Peyer's patch (tissue), 4 donors: Measurements from ENCODE around the gene RFX2. TPM values are rescaled to one million over a fixed set of nuclear protein-coding genes. Genes with fewer than 3 reads are reported as not detected.
A peak's percentile ranks its signal among the peaks of the same experiment; 100 is the strongest.
"Not testable (repeated sequence)": the region's sequence is repeated elsewhere in the genome, so short reads cannot be mapped to it uniquely, and the experiment has no call there.

Experiments used
- DNase-seq, 3 donors: peaks; one replicate each; pipeline ENCODE4 v3.0.0-alpha.2; 2017 to 2019
- H3K27ac ChIP-seq, 4 donors: fragments of 200-600 bp; sonication (generic); one replicate each; pipeline ENCODE4 v1.5.1; 2016 to 2019
- H3K27me3 ChIP-seq, 2 donors: fragments of 200-600 bp; sonication (generic); one replicate each; pipeline ENCODE4 v1.5.1; 2019
- H3K36me3 ChIP-seq, 3 donors: fragments of 200-600 bp; sonication (generic); one replicate each; pipeline ENCODE4 v1.5.1; 2016 to 2019
- H3K4me1 ChIP-seq, 4 donors: fragments of 200-600 bp; sonication (generic); one replicate each; pipeline ENCODE4 v1.5.1; 2016 to 2019
- H3K4me3 ChIP-seq, 4 donors: fragments of 200-600 bp; sonication (generic); 1 replicate in 3 of 4; 2 replicates in 1 of 4; pipeline ENCODE4 v1.5.1; 2016 to 2019; ENCODE audit warnings: mild to moderate bottlenecking in 1 of 4
- H3K9me3 ChIP-seq, 4 donors: fragments of 200-600 bp; sonication (generic); one replicate each; pipeline ENCODE4 v1.5.1; 2016 to 2019; ENCODE audit warnings: mild to moderate bottlenecking in 1 of 4
- POLR2A ChIP-seq, 2 donors: fragments of 450-650 bp; IDR thresholded peaks; one replicate each; pipeline ENCODE4 v1.5.1; 2017; ENCODE audit warnings: antibody characterized with exemption in 2 of 2, mild to moderate bottlenecking in 2 of 2, moderate library complexity in 2 of 2
- total RNA-seq, 4 donors: library from RNA; depleted of rRNA; stranded (reverse); fragments of >200 nt; gene quantifications; one replicate each; pipeline ENCODE4 v1.1.0, GENCODE V29; 2016
- TF ChIP-seq, protein P1 (sequence below), 6 experiments: fragments of 450-650 bp in 4 of 6; fragments of 200-600 bp in 2 of 6; sonication (generic) in 1 of 6; IDR thresholded peaks; one replicate each; pipeline ENCODE4 v1.5.1; 2017 to 2019; ENCODE audit warnings: antibody characterized with exemption in 6 of 6, mild to moderate bottlenecking in 3 of 6, moderate library complexity in 1 of 6

Gene RFX2
- total RNA-seq, 4 donors from 2014 or later, result 2.6 to 33.9 (median 10.3) TPM

GRCh38 chr19:6032381-6032780, 77.9 kb downstream of the RFX2 start:
- Histone ChIP-seq H3K4me1 (no peaks in the 10 kb centered on the region), H3K9me3 (no peaks in the 10 kb centered on the region), H3K4me3 (no peak overlapping the region), H3K27me3 (no peaks in the 10 kb centered on the region), H3K27ac (no peak overlapping the region), H3K36me3 (peaks cover 0 to 4% (median 0%) of the 10 kb centered on the region in 3 donors)
- TF ChIP-seq, protein P1, sequence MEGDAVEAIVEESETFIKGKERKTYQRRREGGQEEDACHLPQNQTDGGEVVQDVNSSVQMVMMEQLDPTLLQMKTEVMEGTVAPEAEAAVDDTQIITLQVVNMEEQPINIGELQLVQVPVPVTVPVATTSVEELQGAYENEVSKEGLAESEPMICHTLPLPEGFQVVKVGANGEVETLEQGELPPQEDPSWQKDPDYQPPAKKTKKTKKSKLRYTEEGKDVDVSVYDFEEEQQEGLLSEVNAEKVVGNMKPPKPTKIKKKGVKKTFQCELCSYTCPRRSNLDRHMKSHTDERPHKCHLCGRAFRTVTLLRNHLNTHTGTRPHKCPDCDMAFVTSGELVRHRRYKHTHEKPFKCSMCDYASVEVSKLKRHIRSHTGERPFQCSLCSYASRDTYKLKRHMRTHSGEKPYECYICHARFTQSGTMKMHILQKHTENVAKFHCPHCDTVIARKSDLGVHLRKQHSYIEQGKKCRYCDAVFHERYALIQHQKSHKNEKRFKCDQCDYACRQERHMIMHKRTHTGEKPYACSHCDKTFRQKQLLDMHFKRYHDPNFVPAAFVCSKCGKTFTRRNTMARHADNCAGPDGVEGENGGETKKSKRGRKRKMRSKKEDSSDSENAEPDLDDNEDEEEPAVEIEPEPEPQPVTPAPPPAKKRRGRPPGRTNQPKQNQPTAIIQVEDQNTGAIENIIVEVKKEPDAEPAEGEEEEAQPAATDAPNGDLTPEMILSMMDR (IDR thresholded peaks at IDR 0.05), result no peak
- no peak for TF ChIP-seq POLR2A (IDR thresholded peaks at IDR 0.05)
- no peak for DNase-seq

- no peak for DNase-seq
- Histone ChIP-seq H3K9me3 (no peaks in the 10 kb centered on the region), H3K27me3 (no peaks in the 10 kb centered on the region), H3K36me3 (peaks cover 0 to 16% (median 0%) of the 10 kb centered on the region in 3 donors), H3K27ac (no peak overlapping the region), H3K4me1 (no peaks in the 10 kb centered on the region), H3K4me3 (no peak overlapping the region)
- TF ChIP-seq POLR2A (IDR thresholded peaks at IDR 0.05), result no peak
- TF ChIP-seq, protein P1 (IDR thresholded peaks at IDR 0.05), result no peak
These were observed 80.1 kb downstream of the RFX2 start for GRCh38 chr19:6030214-6030507.

DNA sequence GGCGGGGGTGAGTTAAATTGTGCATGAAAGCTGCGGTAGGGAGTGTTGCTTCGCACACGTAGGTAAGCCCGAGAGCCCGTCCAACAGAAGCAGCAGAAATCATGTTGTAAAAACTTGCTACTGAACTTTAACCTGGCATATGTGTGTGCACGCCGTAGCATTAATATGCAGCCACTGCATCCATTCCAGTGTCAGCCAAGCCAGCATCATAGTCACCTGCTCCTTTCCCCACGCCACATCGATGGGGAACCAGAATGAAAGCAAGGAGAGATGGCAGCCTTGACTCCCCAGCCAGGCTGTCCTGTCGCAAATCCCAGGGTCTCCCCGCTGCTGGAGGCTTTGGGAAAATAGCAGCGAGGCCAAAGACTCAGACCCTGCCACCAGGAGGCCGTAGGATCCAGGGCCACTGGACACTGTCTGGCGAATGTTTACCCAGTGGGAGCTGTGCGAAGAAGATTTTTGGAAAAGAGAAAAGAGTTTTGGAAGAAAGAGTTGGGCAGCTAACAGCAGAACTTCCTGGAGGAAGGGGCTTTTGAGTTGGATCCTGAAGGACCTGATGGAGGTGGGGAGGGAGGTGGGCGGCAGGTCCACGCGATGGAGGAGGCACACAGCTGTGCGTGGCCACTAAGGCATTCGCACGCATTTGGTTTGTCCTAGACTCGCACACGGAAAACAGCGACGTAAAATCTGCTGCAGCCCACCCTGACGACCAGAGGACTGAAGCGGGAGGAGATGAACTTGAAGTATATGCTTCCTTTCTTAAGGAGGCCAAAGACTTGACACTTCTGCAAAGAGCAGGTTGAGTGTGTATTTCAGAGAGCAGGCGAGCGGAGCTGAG, 83.7 kb downstream of the RFX2 start:
- H3K27me3 ChIP-seq, result no peaks in the 10 kb centered on the region
- no peaks in the 10 kb centered on the region for H3K9me3 ChIP-seq
- no peak overlapping the region for H3K27ac ChIP-seq
- no peaks in the 10 kb centered on the region for H3K4me1 ChIP-seq
- no peak for TF ChIP-seq POLR2A (IDR thresholded peaks at IDR 0.05)
- TF ChIP-seq, protein P1 (IDR thresholded peaks at IDR 0.05), result no peak
- no peak overlapping the region for H3K4me3 ChIP-seq
- H3K36me3 ChIP-seq, result peaks cover 0 to 16% (median 0%) of the 10 kb centered on the region in 3 donors
- peak in 2 of 3 donors; percentile 17 to 23 for DNase-seq

GRCh38 chr19:6024756-6025155, 85.5 kb downstream of the RFX2 start:
- not testable (repeated sequence) for H3K4me1 ChIP-seq, H3K4me3 ChIP-seq, H3K9me3 ChIP-seq, H3K27ac ChIP-seq, H3K27me3 ChIP-seq, DNase-seq
- peaks cover 0 to 16% (median 0%) of the 10 kb centered on the region in 3 donors for H3K36me3 ChIP-seq

DNA sequence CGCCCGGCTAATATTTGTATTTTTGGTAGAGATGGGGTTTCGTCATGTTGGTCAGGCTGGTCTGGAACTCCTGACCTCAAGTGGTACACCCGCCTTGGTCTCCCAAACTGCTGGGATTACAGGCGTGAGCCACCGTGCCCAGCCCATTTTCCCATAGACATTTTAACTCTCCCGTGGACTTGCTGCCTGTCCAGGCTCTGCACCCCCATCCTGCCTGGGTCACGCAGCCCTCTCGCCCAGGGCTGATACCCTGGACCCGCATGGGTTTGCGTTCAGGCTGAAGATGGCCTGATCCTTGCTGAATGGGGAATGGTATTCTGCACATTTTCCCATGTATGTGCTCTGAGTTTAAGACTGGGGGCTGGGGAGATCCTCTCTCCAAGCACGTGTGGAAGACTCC, 86.4 kb downstream of the RFX2 start:
- Histone ChIP-seq H3K4me3 (no peak overlapping the region), H3K9me3 (no peaks in the 10 kb centered on the region), H3K4me1 (no peaks in the 10 kb centered on the region), H3K27me3 (no peaks in the 10 kb centered on the region), H3K36me3 (peaks cover 0 to 16% (median 0%) of the 10 kb centered on the region in 3 donors), H3K27ac (no peak overlapping the region)
- no peak for TF ChIP-seq POLR2A (IDR thresholded peaks at IDR 0.05)
- TF ChIP-seq, protein P1 (IDR thresholded peaks at IDR 0.05), result no peak
- DNase-seq, result peak in 1 of 3 donors; percentile 26

GRCh38 chr19:6023085-6023682, 87.1 kb downstream of the RFX2 start:
- no peaks in the 10 kb centered on the region for H3K27me3 ChIP-seq
- peaks cover 0 to 16% (median 0%) of the 10 kb centered on the region in 3 donors for H3K36me3 ChIP-seq
- peak in 1 of 3 donors; percentile 45 for DNase-seq
- TF ChIP-seq POLR2A (IDR thresholded peaks at IDR 0.05), result no peak
- TF ChIP-seq, protein P1 (IDR thresholded peaks at IDR 0.05), result no peak
- no peak overlapping the region for H3K4me3 ChIP-seq
- H3K4me1 ChIP-seq, result no peaks in the 10 kb centered on the region
- H3K27ac ChIP-seq, result no peak overlapping the region
- no peaks in the 10 kb centered on the region for H3K9me3 ChIP-seq
